HCT116 (cell line): ENCODE data around the gene EMX1. TPM values are rescaled to one million over a fixed set of nuclear protein-coding genes. Genes with fewer than 3 reads are reported as not detected.

Experiments
- ATAC-seq: fragments of 200-7000 bp; cut with Tn5 transposase; 2 replicates; pipeline ENCODE4 v1.9.1; 2020; ENCODE audit warnings: mild to moderate bottlenecking, moderate library complexity
- BruUV-seq: library from RNA; stranded (reverse); fragments of 400-500 nt; replicated peaks from 2 replicates; lab custom pipeline; 2021; lab: Mats Ljungman, UMichigan
- CTCF ChIA-PET: fragments of 300-600 bp; sonication (Branson Sonifier 250); formaldehyde crosslinking; loops from one replicate; lab custom pipeline; 2021; ENCODE audit warnings: antibody characterized with exemption; lab: Charles Lee
- POLR2A ChIA-PET: fragments of 300-600, 350-600 bp; sonication (Branson Sonifier 250); formaldehyde crosslinking; loops from one replicate; lab custom pipeline; 2021; ENCODE audit warnings: antibody characterized with exemption; lab: Charles Lee
- RAD21 ChIA-PET, 2 experiments: fragments of 300-600 bp; sonication (Branson Sonifier 250); formaldehyde crosslinking; loops; one replicate each; lab custom pipeline; 2023; ENCODE audit warnings: low total read pairs in 2 of 2; ENCODE audit not compliant: uncharacterized antibody in 2 of 2, unreplicated experiment in 2 of 2, low non-redundant PET in 1 of 2; lab: Charles Lee
- DNase-seq: peaks from one replicate; pipeline ENCODE4 v3.0.0-alpha.2; 2010; ENCODE audit warnings: low read depth, low spot score
- H2AFZ ChIP-seq: fragments of 200-600 bp; shearing (Covaris generic), sonication (generic); 2 replicates; pipeline ENCODE4 v1.6.1; 2017; ENCODE audit warnings: low read depth, mixed run types, mixed read lengths, antibody characterized with exemption, low read length; ENCODE audit not compliant: poor library complexity, severe bottlenecking
- H3K27ac ChIP-seq: 2 replicates; pipeline ENCODE4 v1.5.1; 2012; ENCODE audit warnings: low read depth, low read length
- H3K27me3 ChIP-seq: fragments of 200-600 bp; sonication (generic); 2 replicates; pipeline ENCODE4 v1.6.1; 2016; ENCODE audit warnings: mixed run types, low read length, mixed read lengths; ENCODE audit not compliant: insufficient read depth
- H3K36me3 ChIP-seq, 2 experiments: fragments of 200-500 bp in 1 of 2; fragments of 200-600 bp in 1 of 2; sonication (Bioruptor generic) in 1 of 2; sonication (generic) in 1 of 2; 2 replicates each; pipeline versions ENCODE4 v1.5.1 to v1.6.1; 2014 to 2016; ENCODE audit warnings: low read length in 2 of 2, inconsistent platforms in 1 of 2, mixed read lengths in 1 of 2, mixed run types in 1 of 2; ENCODE audit not compliant: insufficient read depth in 2 of 2, control insufficient read depth in 1 of 2
- H3K4me1 ChIP-seq, 2 experiments: fragments of 200-600 bp in 1 of 2; sonication (generic) in 1 of 2; 2 replicates each; pipeline versions ENCODE4 v1.5.1 to v1.6.1; 2012 to 2017; ENCODE audit warnings: low read length in 2 of 2, inconsistent platforms in 1 of 2, mild to moderate bottlenecking in 1 of 2, mixed read lengths in 1 of 2, mixed run types in 1 of 2, moderate library complexity in 1 of 2; ENCODE audit not compliant: insufficient read depth in 2 of 2, control insufficient read depth in 1 of 2
- H3K4me2 ChIP-seq: fragments of 200-600 bp; sonication (generic); 2 replicates; pipeline ENCODE4 v1.6.1; 2017; ENCODE audit warnings: mixed run types, low read length, mixed read lengths
- H3K4me3 ChIP-seq, 2 experiments: fragments of 200-600 bp in 1 of 2; sonication (generic) in 1 of 2; replicated peaks in 1 of 2; 2 replicates each; pipeline ENCODE4 v1.5.1; 2011 to 2016; ENCODE audit warnings: low read length in 2 of 2, control low read depth in 1 of 2, low read depth in 1 of 2, mild to moderate bottlenecking in 1 of 2, mixed read lengths in 1 of 2, mixed run types in 1 of 2
- H3K79me2 ChIP-seq: fragments of 200-600 bp; sonication (generic); 2 replicates; pipeline ENCODE4 v1.6.1; 2017; ENCODE audit warnings: mild to moderate bottlenecking, mixed run types, low read length, moderate library complexity, mixed read lengths; ENCODE audit not compliant: insufficient read depth
- H3K9ac ChIP-seq: fragments of 200-600 bp; sonication (generic); 2 replicates; pipeline ENCODE4 v1.6.1; 2016; ENCODE audit warnings: low read length, mixed read lengths
- H3K9me2 ChIP-seq: fragments of 200-600 bp; sonication (generic), shearing (Covaris generic); 2 replicates; pipeline ENCODE4 v1.6.1; 2017; ENCODE audit warnings: mixed run types, mild to moderate bottlenecking, moderate library complexity; ENCODE audit not compliant: insufficient read depth
- H3K9me3 ChIP-seq, 2 experiments: fragments of 200-500 bp in 1 of 2; fragments of 200-600 bp in 1 of 2; sonication (Bioruptor generic) in 1 of 2; sonication (generic) in 1 of 2; 2 replicates each; pipeline ENCODE4 v1.6.1; 2014 to 2017; ENCODE audit warnings: low read length in 2 of 2, mixed read lengths in 2 of 2, inconsistent platforms in 1 of 2, low read depth in 1 of 2, mild to moderate bottlenecking in 1 of 2, mixed run types in 1 of 2, moderate library complexity in 1 of 2; ENCODE audit not compliant: control insufficient read depth in 1 of 2, insufficient read depth in 1 of 2
- H4K20me1 ChIP-seq: fragments of 200-600 bp; sonication (generic), shearing (Covaris generic); 2 replicates; pipeline ENCODE4 v1.6.1; 2017; ENCODE audit warnings: mixed run types, mild to moderate bottlenecking, moderate library complexity; ENCODE audit not compliant: insufficient read depth
- CBX3 ChIP-seq: IDR thresholded peaks from 2 replicates; pipeline ENCODE4 v1.6.1; 2012; ENCODE audit warnings: low read depth
- CTCF ChIP-seq, 3 experiments: fragments of 200-600 bp in 1 of 3; sonication (generic) in 1 of 3; IDR thresholded peaks in 2 of 3; conservative IDR thresholded peaks in 1 of 3; 2 replicates each; pipeline ENCODE4 v1.5.1; 2012 to 2017; ENCODE audit warnings: low read depth in 2 of 3, low read length in 2 of 3, antibody characterized with exemption in 1 of 3, borderline replicate concordance in 1 of 3, control low read depth in 1 of 3, mild to moderate bottlenecking in 1 of 3, mixed read lengths in 1 of 3, mixed run types in 1 of 3, moderate library complexity in 1 of 3; ENCODE audit not compliant: insufficient read depth in 1 of 3
- EGR1 ChIP-seq: IDR thresholded peaks from 2 replicates; pipeline ENCODE4 v1.6.1; 2012; ENCODE audit warnings: low read depth
- EZH2 ChIP-seq: fragments of 200-600 bp; sonication (generic); IDR thresholded peaks from 2 replicates; pipeline ENCODE4 v1.6.1; 2017; ENCODE audit warnings: antibody characterized with exemption, mixed run types
- FOSL1 ChIP-seq: IDR thresholded peaks from 2 replicates; pipeline ENCODE4 v1.6.1; 2012; ENCODE audit warnings: low read depth
- POLR2A ChIP-seq: IDR thresholded peaks from 2 replicates; pipeline ENCODE4 v1.7.0; 2011; ENCODE audit warnings: borderline replicate concordance; ENCODE audit not compliant: insufficient read depth, insufficient read length; ENCODE audit errors: extremely low read depth
- intact Hi-C: fragments of 100-400 bp; cut with micrococcal nuclease; formaldehyde crosslinking; loops from 2 replicates; pipeline ENCODE4 v1.10.0; 2022
- total RNA-seq: library from RNA; stranded (reverse); gene quantifications from one replicate; pipeline ENCODE4 v1.2.1, GENCODE V29; 2021; ENCODE audit not compliant: unreplicated experiment
- TF ChIP-seq, protein P1 (sequence below): IDR thresholded peaks from 2 replicates; pipeline ENCODE4 v1.6.1; 2012; ENCODE audit warnings: low read depth
- TF ChIP-seq, protein P2 (sequence below): IDR thresholded peaks from 2 replicates; pipeline ENCODE4 v1.6.1; 2011; ENCODE audit warnings: mild to moderate bottlenecking, low read length, moderate library complexity; ENCODE audit not compliant: insufficient replicate concordance; ENCODE audit errors: extremely low read depth

The EMX1 gene
- total RNA-seq, 1 experiment from 2014 or later = 3.1 TPM

DNA sequence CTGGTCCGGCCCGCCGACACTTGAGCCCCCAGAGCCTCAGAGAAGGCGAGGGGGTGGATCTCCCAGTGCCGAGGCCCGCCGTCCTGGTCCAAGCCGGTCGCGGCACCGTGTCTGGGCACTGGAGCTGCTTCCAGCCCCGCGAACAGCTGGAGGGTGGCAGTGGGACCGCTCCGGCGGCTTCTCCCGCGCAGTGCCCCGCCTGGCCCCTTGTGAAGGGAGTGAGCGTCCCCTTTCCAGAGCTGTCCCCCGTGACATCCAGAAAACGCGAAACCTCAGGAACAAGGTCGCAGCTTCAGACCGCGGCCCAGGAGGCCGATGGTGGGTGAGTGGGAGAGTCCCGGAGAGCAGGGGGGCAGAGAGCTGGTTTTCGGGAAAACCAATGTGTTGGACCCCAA lies 579 bp upstream of the EMX1 start (continued):
- TF ChIP-seq, protein P1, sequence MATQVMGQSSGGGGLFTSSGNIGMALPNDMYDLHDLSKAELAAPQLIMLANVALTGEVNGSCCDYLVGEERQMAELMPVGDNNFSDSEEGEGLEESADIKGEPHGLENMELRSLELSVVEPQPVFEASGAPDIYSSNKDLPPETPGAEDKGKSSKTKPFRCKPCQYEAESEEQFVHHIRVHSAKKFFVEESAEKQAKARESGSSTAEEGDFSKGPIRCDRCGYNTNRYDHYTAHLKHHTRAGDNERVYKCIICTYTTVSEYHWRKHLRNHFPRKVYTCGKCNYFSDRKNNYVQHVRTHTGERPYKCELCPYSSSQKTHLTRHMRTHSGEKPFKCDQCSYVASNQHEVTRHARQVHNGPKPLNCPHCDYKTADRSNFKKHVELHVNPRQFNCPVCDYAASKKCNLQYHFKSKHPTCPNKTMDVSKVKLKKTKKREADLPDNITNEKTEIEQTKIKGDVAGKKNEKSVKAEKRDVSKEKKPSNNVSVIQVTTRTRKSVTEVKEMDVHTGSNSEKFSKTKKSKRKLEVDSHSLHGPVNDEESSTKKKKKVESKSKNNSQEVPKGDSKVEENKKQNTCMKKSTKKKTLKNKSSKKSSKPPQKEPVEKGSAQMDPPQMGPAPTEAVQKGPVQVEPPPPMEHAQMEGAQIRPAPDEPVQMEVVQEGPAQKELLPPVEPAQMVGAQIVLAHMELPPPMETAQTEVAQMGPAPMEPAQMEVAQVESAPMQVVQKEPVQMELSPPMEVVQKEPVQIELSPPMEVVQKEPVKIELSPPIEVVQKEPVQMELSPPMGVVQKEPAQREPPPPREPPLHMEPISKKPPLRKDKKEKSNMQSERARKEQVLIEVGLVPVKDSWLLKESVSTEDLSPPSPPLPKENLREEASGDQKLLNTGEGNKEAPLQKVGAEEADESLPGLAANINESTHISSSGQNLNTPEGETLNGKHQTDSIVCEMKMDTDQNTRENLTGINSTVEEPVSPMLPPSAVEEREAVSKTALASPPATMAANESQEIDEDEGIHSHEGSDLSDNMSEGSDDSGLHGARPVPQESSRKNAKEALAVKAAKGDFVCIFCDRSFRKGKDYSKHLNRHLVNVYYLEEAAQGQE = no peak

DNA sequence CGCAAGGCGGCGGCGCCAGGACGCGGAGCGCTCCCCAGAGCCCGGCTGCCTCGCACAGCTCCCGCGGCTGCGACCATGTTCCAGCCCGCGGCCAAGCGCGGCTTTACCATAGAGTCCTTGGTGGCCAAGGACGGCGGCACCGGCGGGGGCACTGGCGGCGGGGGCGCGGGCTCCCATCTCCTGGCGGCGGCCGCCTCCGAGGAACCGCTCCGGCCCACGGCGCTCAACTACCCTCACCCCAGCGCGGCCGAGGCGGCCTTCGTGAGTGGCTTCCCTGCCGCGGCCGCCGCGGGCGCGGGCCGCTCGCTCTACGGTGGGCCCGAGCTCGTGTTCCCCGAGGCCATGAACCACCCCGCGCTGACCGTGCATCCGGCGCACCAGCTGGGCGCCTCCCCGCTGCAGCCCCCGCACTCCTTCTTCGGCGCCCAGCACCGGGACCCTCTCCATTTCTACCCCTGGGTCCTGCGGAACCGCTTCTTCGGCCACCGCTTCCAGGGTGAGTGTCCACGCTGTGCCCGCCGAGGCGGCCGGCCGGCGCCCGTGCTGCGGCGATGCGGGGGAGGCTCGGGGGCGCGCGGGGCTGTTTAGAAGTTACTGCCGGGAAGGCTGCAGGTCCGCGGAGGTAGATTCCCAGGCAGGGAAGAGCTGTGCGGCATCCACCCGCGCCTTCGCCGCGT lies 696 bp downstream of the EMX1 start:
- TF ChIP-seq FOSL1 (no peak), EGR1 (no peak), EZH2 (no peak), CTCF (IDR thresholded peaks at IDR 0.05 in 2 of 3, conservative IDR thresholded peaks at IDR 0.05 in 1 of 3; ENCODE audit: borderline replicate concordance in 1 of 3, insufficient read depth in 1 of 3, low read depth in 2 of 3, low read length in 2 of 3) (no peak), POLR2A (no peak), CBX3 (no peak)
- TF ChIP-seq, protein P2, sequence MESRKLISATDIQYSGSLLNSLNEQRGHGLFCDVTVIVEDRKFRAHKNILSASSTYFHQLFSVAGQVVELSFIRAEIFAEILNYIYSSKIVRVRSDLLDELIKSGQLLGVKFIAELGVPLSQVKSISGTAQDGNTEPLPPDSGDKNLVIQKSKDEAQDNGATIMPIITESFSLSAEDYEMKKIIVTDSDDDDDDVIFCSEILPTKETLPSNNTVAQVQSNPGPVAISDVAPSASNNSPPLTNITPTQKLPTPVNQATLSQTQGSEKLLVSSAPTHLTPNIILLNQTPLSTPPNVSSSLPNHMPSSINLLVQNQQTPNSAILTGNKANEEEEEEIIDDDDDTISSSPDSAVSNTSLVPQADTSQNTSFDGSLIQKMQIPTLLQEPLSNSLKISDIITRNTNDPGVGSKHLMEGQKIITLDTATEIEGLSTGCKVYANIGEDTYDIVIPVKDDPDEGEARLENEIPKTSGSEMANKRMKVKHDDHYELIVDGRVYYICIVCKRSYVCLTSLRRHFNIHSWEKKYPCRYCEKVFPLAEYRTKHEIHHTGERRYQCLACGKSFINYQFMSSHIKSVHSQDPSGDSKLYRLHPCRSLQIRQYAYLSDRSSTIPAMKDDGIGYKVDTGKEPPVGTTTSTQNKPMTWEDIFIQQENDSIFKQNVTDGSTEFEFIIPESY = no peak
- TF ChIP-seq, all 23 proteins: peak for 0
- ATAC-seq (no peak), DNase-seq (no peak)
- intact Hi-C loops = loop anchor here (2.0 kb wide), 1 partner anchor 31 kb away; the partner anchor contains the start of gene SPR
- Histone ChIP-seq H3K27ac (no peak overlapping the region), H3K27me3 (no peaks in the 10 kb centered on the region), H2AFZ (no peak overlapping the region), H3K4me1 (peaks cover 12 to 28% of the 10 kb centered on the region in 2 experiments), H3K4me3 (no peak overlapping the region), H3K79me2 (no peaks in the 10 kb centered on the region), H3K36me3 (no peaks in the 10 kb centered on the region), H3K9me2 (no peaks in the 10 kb centered on the region), H4K20me1 (no peaks in the 10 kb centered on the region), H3K9me3 (no peaks in the 10 kb centered on the region), H3K9ac (no peak overlapping the region), H3K4me2 (peak overlapping the region; percentile 77)
- ChIA-PET POLR2A (no interaction called here), CTCF (no interaction called here), RAD21 (no interaction called here)
- no TSS peak for BruUV-seq
